T-helper 2 cell treated with Interferon-gamma antibody and Interleukin-4, amounts not matched to agents 100 ng/mL and 5 ng/mL, for 36 hours (primary cell): ENCODE measurements around the gene ACAT2. TPM values are rescaled to one million over a fixed set of nuclear protein-coding genes. Genes with fewer than 3 reads are reported as not detected.
"Not testable (repeated sequence)": the region's sequence is repeated elsewhere in the genome, so short reads cannot be mapped to it uniquely, and the experiment has no call there.

Experiments used
- intact Hi-C: fragments of 100-400 bp; cut with micrococcal nuclease; formaldehyde crosslinking; loops from one replicate; pipeline ENCODE4 v1.15.1; 2023
- total RNA-seq: library from RNA; stranded (reverse); gene quantifications from 2 replicates; pipeline ENCODE4 v1.2.3, GENCODE V29; 2022

ACAT2 gene
- total RNA-seq: 68.4 and 76.3 TPM in 2 replicates

- intact Hi-C loops: loop anchor here (1.0 kb wide), 3 partner anchors 27 to 71 kb away; partner anchors contain the start of genes TCP1 and WTAP
Measured at GRCh38 chr6:159761873-159762680, at the start of gene ACAT2. ACAT2 (plus strand) TSS chr6:159762045; CDS start chr6:159762088, 43 bp downstream.

- intact Hi-C loops: not testable (repeated sequence)
Measured at GRCh38 chr6:159712389-159712788, 49.5 kb upstream of the ACAT2 start.

- intact Hi-C loops: no loop called here
Measured at GRCh38 chr6:159713984-159714383, 47.9 kb upstream of the ACAT2 start.

GRCh38 chr6:159714404-159714803 is 47.4 kb upstream of the ACAT2 start:
- intact Hi-C loops: no loop called here

GRCh38 chr6:159715166-159715565 is 46.7 kb upstream of the ACAT2 start:
- intact Hi-C loops: no loop called here

- intact Hi-C loops: no loop called here
Measured at GRCh38 chr6:159715605-159716004, 46.2 kb upstream of the ACAT2 start.

- intact Hi-C loops: no loop called here
Measured at GRCh38 chr6:159716247-159717096, 45.4 kb upstream of the ACAT2 start.

GRCh38 chr6:159718634-159719033 is 43.2 kb upstream of the ACAT2 start:
- intact Hi-C loops: no loop called here

GRCh38 chr6:159719287-159719686 is 42.6 kb upstream of the ACAT2 start:
- intact Hi-C loops: no loop called here

GRCh38 chr6:159720708-159721107 is 41.1 kb upstream of the ACAT2 start:
- intact Hi-C loops: loop anchor here (1.0 kb wide), 2 partner anchors 133 to 221 kb away; no protein-coding TSS in a partner anchor

- intact Hi-C loops: not testable (repeated sequence)
Measured at GRCh38 chr6:159721981-159722380, 39.9 kb upstream of the ACAT2 start.

- intact Hi-C loops: no loop called here
Measured at GRCh38 chr6:159722655-159723054, 39.2 kb upstream of the ACAT2 start.

- intact Hi-C loops: no loop called here
Measured at GRCh38 chr6:159723259-159723658, 38.6 kb upstream of the ACAT2 start.

- intact Hi-C loops: no loop called here
Measured at GRCh38 chr6:159724778-159725177, 37.1 kb upstream of the ACAT2 start.

GRCh38 chr6:159725208-159725607 is 36.6 kb upstream of the ACAT2 start:
- intact Hi-C loops: not testable (repeated sequence)

GRCh38 chr6:159726255-159726917 is 35.5 kb upstream of the ACAT2 start:
- intact Hi-C loops: loop anchor here (2.0 kb wide), 2 partner anchors 242 to 684 kb away; partner anchors contain the start of gene IGF2R

- intact Hi-C loops: loop anchor here (1.0 to 2.0 kb wide), 5 partner anchors 34 to 684 kb away; partner anchors contain the start of genes ACAT2, IGF2R, SOD2 and TCP1
Measured at GRCh38 chr6:159726918-159727716, 34.7 kb upstream of the ACAT2 start, which contains the start of gene WTAP. WTAP (plus strand) TSS chr6:159727506; CDS start chr6:159736266, 8,760 bp downstream.

GRCh38 chr6:159727717-159728445 is 34.0 kb upstream of the ACAT2 start:
- intact Hi-C loops: loop anchor here (1.0 to 2.0 kb wide), 6 partner anchors 15 to 685 kb away; partner anchors contain the start of genes ACAT2, IGF2R, SOD2 and TCP1

- intact Hi-C loops: loop anchor here (2.0 kb wide), 1 partner anchor 14 kb away; no protein-coding TSS in a partner anchor
Measured at GRCh38 chr6:159728531-159728964, 33.3 kb upstream of the ACAT2 start.
